ENCODE results near the gene TCEA2. TPM values are rescaled to one million over a fixed set of nuclear protein-coding genes. Genes with fewer than 3 reads are reported as not detected.

TCEA2 gene
- total and polyA plus RNA-seq, 2 of the 13 experiments (the other 11 are each of a cell fraction or from before 2014, with no cell fraction given), result 28.1 to 33.7 TPM

DNA sequence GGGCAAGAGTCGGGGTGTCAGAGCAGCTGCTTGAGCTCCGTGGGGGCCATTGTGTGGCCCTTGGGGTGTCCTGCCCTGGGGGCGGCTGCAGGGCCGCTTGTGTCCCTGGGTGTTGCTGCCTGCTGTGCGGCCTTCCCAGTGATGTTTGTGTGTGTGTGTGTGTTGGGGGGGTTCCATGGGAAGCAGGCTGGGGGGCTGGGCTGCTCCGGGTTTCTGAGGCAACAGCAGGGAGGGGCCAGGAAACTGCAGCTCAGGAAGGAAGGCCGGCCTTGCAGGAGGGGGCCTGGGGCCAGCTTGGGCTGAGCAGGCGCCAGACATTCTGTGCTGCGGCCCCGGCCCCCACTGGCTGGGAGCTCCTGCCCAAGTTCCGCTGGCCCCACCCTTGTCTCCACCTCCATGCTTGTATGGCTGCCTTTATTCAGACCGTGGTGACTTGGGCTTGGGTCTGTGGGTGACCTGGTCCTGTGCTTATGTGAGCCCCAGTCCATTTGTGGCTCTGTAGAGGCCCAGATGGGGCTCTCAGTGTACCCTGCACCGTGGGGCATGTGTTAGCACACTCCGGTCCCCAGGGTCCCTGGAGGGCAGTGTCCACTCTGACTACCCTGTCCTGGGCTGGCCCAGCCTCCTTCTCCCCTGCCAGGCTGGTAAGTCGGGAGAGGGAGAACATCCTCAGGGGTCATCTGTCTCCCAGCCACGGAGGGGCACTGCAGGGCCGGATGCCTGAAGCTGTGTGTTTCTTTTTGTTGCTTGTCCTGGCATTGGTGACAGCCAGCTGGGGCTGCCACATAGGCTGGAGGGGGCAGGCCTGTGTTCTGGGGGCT, 8.9 kb upstream of the TCEA2 start (continued):
- no peak for TF ChIP-seq HMGA1 (CRISPR knock-in tag; conservative IDR thresholded peaks at IDR 0.05)
- TF ChIP-seq USF2 (IDR thresholded peaks at IDR 0.05; ENCODE audit: low read depth, low read length), result no peak
- TF ChIP-seq USF2 (CRISPR knock-in tag; IDR thresholded peaks at IDR 0.05; ENCODE audit: borderline replicate concordance), result no peak
- TF ChIP-seq, protein P1, sequence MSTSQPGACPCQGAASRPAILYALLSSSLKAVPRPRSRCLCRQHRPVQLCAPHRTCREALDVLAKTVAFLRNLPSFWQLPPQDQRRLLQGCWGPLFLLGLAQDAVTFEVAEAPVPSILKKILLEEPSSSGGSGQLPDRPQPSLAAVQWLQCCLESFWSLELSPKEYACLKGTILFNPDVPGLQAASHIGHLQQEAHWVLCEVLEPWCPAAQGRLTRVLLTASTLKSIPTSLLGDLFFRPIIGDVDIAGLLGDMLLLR (CRISPR knock-in tag; IDR thresholded peaks at IDR 0.05), result peak; percentile 38; the same call in 1 of the 2 replicates
- TF ChIP-seq TSC22D2 (CRISPR knock-in tag; IDR thresholded peaks at IDR 0.05; ENCODE audit: borderline replicate concordance), result peak; percentile 89; the same call in 1 of the 2 replicates
- peak; percentile 46 for TF ChIP-seq NCOA2 (CRISPR knock-in tag; IDR thresholded peaks at IDR 0.05)
- 0 out of 2 replicates have a peak, but pooled peaks have one; percentile 64 for TF ChIP-seq MEIS1 (CRISPR knock-in tag; IDR thresholded peaks at IDR 0.05; ENCODE audit: borderline replicate concordance)
- peak in 1 of 2 experiments; percentile 65; a peak in 2 of 4 replicates for TF ChIP-seq POLR2A (IDR thresholded peaks at IDR 0.05; ENCODE audit: insufficient read depth in 1 of 2, low read depth in 2 of 2, low read length in 2 of 2)
- no peak; the same call in 1 of the 2 replicates for TF ChIP-seq ZNF704 (CRISPR knock-in tag; IDR thresholded peaks at IDR 0.05; ENCODE audit: borderline replicate concordance)
- no peak for TF ChIP-seq ZNF549 (CRISPR knock-in tag; IDR thresholded peaks at IDR 0.05)
- no peak for TF ChIP-seq GTF2F1 (IDR thresholded peaks at IDR 0.05; ENCODE audit: low read length)
- TF ChIP-seq SNAI1 (CRISPR knock-in tag; IDR thresholded peaks at IDR 0.05; ENCODE audit: borderline replicate concordance), result no peak; the same call in 1 of the 2 replicates
- no peak for TF ChIP-seq RAD51 (IDR thresholded peaks at IDR 0.05; ENCODE audit: borderline replicate concordance)
- TF ChIP-seq JARID2 (CRISPR knock-in tag; IDR thresholded peaks at IDR 0.05; ENCODE audit: insufficient replicate concordance), result peak; percentile 80
- no peak; the same call in 1 of the 2 replicates for TF ChIP-seq ZBTB38 (CRISPR knock-in tag; IDR thresholded peaks at IDR 0.05)
- TF ChIP-seq RERE (CRISPR knock-in tag; IDR thresholded peaks at IDR 0.05; ENCODE audit: low read depth), result peak; percentile 42; the same call in 1 of the 2 replicates
- TF ChIP-seq ZNF773 (CRISPR knock-in tag; IDR thresholded peaks at IDR 0.05; ENCODE audit: borderline replicate concordance), result 0 out of 2 replicates have a peak, but pooled peaks have one; percentile 71
- no peak for TF ChIP-seq ZNF569 (CRISPR knock-in tag; IDR thresholded peaks at IDR 0.05; ENCODE audit: borderline replicate concordance)
- TF ChIP-seq SRSF4 (IDR thresholded peaks at IDR 0.05; ENCODE audit: low read depth, low read length, poor library complexity, severe bottlenecking), result no peak
